T-helper 2 cell (primary cell): ENCODE data around the gene TMEM260.

Experiments used
- DNase-seq, 5 experiments: peaks; one replicate each; pipeline versions ENCODE4 v3.0.0 to v3.0.0-alpha.2; 2012 to 2022
- total RNA-seq, 2 donors: gene quantifications; one replicate each; lab custom pipeline; 2026; lab: John Stamatoyannopoulos, UW

The TMEM260 gene
- total RNA-seq, result 6.9 to 25.0 reads per million in 2 donors

DNA sequence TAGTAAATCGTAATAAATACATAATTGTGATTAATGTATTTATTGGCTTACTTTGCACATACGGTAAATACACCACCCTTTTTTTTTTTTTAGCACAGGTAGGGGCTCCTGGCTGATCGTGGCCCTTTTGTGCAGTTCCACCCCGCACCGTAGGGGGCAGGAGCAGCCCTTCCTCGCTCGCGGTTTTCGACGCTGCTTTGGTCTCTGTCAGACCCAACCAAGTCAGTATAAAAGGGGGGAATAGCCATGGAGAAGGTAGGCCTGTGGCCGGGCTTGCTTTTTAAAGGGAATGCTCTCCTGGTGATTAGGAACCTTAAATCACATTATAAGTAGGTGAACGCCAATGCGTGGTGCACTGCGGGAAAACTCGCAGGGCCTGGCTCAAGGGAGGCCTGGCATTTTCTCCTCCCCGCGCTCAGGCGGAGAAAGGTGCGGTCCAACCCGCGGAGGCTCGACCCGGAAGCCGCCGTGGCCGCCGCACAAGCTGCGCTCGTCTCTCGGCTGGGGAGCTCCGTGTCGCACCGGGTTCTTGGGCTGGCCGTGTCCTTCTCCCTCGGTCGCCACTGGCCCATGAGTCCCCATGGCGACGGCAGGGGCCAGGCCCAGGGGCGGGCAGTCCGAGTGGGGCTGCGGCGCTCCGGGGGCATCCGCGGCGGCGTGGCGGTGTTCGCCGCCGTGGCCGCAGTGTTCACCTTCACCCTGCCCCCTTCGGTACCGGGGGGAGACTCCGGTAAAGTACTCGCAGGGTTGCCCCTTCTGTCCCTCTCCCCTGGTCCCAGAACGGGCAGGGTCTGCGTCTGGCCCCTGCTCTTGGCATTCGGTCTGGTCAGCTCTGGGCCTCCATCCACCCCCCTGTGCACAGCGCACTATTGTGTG lies at the start of gene TMEM260:
TSS of gene TMEM260 (plus strand) at position 454 of the 876 bp plus-strand sequence. CDS start at position 571, 117 bp downstream.
- peak; percentile 79 to 92 (median 85) for DNase-seq

DNA sequence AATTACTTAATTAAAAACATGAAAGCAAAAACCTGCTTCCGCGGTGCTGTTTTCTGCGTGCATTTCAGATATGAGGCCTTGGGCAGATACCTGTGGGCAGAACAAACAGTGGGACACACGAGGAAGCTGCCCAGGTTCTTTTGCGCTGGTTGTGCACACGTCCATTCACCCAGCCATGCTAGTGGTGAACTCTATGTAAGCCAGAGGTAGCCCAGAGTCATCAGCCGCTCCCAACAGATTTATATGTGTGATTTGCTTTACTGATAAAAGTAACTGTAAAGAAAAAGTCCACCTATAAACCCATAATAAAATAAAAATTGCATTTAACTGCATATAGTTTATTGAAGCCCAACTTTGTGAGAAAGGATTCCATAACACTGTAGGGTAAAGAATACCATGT lies 47.1 kb upstream of the TMEM260 start:
- no peak for DNase-seq

DNA sequence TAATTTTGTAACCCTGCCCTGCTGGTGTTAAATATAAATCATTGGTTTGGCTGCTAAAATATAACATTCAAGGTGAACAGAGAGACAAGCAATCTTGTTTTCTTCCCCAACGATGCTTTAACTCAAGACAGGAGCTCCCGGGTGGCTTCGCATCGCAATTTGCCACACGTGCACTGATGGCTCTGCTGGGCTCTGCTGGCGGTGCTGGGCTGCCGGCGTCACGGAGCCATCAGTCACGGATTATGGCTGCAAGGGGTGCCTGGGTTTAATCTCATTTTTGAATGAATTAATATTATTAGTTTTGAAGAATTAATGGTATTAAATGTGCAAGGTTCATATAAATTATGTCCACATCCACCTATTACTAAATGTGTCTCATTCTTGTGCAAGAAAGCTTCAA lies 44.9 kb upstream of the TMEM260 start:
- no peak for DNase-seq

DNA sequence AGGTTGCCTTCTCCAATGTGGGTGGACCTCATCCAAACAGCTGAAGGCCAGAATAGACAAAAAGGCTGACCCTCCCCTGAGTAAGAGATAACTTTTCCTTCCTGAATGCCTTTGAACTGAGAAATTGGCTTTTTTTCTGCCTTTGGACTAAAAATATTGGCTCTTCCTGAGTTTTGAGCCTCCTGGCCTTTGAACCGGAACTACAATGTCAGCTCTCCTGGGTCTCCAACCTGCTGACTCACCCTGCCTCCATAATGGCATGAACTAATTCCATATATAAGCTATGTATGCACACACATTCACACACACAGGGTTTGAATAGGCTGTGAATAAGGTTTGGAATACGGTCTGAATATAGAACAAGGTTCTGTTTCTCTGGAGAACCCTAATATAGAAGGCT lies 39.7 kb upstream of the TMEM260 start:
- no peak for DNase-seq

DNA sequence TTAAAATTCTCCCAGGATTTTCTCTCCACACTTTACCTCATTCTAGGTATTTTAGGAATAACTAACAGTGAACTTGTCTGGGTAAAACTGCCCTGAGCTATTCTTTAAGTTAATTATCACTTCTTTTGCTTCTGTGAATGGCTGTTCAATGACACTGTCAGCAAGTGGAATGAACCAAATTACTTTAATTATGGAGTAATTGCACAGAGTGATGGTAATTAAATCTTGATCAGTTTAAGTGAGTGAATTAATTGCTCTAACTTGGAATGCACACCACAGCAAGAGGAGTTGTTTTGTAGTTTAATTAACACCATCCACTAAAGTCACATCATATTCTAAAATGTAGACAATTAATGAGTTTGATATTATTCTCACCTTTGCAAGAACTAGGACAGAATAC lies 36.2 kb upstream of the TMEM260 start:
- no peak for DNase-seq

DNA sequence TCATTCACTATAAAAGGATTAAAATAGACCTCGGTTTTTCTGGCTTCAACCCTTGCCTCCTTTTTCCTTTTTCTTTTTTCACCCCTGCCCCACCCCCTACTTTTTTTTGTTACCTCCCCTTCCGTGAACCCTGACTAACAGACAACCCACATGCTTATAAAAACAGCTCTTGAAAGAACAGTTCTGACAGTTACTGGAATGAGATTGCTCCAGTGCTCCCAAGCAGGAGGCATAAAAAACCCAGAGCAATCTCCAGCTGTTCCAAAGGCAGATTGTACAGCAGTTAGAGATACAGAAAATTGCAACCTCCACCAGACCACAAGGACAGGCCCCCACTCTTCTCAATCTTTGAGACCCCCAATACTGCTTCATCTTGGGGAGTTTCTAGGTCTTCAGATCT lies 29.9 kb upstream of the TMEM260 start:
- no peak for DNase-seq

DNA sequence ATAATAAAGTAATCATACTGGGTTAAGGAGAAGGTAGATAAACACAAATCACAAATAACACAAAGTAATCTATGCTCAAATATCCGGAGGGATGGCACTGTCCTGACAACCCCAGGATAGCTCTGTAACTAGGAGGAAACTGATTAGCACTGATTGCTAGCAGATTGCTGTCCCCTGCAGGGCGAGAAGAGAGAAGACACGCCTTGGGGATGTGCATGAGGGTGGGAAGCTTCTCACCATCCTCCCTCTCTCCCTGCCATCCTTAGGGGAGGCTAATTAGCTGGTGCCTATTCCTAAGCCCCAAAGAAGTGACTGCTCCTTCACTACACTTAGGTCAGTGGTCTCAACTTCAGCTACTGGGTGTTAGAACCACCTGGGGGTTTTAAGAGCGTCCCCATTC lies 27.0 kb upstream of the TMEM260 start:
- DNase-seq, result no peak

- no peak for DNase-seq
These were observed 25.3 kb upstream of the TMEM260 start for GRCh38 chr14:56554301-56554700.

GRCh38 chr14:56555921-56556570 lies 23.6 kb upstream of the TMEM260 start:
- peak in 1 of 5 experiments; percentile 24 for DNase-seq

- DNase-seq, result no peak
These were observed 20.4 kb upstream of the TMEM260 start for GRCh38 chr14:56559182-56559581.

GRCh38 chr14:56561606-56562005 lies 18.0 kb upstream of the TMEM260 start:
- DNase-seq, result no peak

GRCh38 chr14:56562883-56563282 lies 16.7 kb upstream of the TMEM260 start:
- DNase-seq, result no peak

- DNase-seq, result no peak
These were observed 10.4 kb upstream of the TMEM260 start for GRCh38 chr14:56569174-56569573.

DNA sequence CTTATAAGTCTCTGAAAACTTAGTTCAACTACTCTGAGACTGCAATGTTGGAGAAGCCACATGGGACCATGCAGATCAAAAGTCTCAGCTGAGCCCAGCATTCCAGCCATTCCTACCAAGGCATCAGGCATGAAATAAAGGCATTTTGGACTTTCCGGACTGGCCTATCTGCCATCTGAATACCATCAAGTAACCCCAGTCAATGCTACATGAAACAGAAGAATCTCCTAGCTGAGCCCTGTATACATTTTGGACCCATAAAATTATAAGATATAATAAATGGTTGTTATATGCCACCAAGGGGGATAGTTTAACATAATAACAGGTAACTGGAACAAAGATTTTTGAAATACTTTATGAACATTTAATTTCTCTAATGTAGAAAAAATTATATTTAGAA lies 9.3 kb upstream of the TMEM260 start:
- DNase-seq, result no peak

DNA sequence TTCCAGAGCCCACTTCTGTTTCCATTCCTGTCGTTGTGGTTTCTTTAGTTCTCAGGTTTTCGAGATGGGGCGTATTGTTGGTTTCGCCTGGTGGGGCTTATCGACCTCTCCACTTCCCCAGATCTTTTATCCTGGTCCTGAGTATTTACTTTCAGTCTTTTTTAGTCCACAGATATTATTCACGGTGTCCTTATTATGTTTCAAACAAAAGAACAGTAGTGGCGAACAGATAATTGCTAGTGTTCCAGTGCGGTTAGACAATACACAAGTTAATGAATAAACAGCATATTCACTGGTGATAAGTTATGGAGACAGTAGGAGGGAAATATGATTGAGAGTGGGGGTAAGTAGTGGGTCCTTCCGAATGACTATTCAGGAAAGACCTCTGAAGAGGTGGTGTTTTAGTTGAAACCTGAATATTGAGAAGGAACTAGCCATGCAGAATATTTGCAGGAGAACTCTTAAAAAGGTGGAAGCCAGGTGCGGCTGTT lies 668 bp downstream of the TMEM260 start:
- DNase-seq, result peak in 1 of 5 experiments; percentile 50

DNA sequence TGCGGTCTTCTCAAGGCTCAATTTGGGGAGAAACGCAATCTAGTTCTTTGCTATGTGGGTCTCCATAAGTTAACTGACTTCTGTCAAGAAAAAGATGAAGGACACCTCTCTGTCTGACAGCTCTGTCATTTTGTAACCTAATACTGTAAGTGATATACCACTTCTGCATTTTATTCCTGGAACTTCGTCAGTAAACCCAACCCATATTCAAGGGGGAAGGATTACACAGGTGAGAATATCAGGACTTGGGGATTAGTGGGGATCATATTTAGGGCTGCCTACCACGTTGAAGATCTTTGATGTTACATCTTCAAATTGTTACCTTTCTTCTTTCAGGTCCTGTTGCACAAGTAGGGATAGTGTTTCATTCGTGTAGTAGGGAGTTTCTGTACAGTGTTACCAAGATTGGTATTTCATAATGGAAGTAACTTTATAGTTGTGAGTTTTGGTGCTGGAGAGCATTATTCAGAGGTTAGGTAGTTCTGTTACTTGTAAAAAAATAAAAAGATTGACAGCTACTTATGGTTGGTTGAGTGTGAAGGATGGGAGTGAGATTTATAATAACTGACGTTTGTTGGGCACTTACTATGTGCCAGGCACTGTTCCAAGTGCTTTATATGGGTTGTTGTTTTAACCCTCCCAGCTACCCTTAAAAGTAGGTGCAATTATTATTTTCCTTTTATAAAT lies 1.6 kb downstream of the TMEM260 start:
- no peak for DNase-seq

- no peak for DNase-seq
These were observed 6.0 kb downstream of the TMEM260 start for GRCh38 chr14:56585461-56586084.

- no peak for DNase-seq
These were observed 8.1 kb downstream of the TMEM260 start for GRCh38 chr14:56587701-56588100.

DNA sequence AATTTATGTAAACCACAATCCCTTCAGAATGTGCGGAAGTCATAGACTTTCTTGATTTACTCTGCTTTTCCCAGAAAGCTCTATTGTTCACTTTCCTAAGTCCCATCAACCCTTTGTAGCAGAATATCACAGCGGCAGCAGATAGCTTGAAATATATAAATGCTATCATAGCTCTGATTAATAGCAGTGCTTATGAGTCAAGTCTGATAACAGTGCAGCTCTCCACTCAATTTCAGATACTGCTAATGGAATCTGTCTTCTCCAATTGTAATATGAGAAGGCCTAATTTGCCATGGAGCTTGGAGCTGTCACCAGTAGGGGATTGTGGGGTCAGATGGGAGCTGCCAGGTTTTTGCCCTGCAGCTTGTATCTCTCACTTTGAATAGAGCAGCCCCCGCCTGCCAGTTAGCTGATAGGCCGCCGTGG lies 10.9 kb downstream of the TMEM260 start:
- no peak for DNase-seq

DNA sequence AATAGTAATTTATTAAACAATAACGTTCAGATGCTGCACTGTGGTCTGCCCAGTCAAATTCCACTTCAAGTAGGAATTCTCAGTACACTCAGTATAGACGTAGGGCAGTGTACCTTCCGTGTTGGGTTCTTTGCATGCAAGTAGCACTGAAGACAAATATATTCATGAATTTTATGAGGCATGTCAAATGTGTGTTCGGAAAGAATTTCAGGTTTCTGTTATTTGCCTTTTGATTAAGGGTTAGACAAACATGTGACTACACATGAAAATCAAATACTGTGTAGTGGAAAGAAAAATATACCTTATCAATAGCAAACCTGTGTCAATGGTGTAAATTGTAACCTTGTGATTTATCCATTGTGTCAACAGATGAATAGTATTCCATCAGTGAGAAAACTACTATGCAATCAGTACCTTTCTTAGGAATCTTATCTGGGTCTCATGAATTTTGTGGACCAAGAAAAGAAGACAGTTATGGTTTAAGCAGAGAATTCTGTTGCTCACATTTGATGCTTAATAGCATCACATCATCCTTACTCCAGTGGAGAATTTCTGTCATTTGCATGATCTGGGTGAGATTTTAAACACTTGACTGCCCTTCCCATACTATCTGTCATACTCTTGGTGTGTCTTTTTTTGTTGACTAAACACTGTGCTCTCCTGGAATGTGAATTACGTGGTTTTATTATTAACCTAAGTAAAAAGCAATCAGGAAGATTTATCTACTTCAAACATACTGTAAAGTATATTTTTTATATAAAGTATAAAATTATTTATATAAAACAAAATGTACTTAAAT lies 13.3 kb downstream of the TMEM260 start:
- DNase-seq, result no peak

DNA sequence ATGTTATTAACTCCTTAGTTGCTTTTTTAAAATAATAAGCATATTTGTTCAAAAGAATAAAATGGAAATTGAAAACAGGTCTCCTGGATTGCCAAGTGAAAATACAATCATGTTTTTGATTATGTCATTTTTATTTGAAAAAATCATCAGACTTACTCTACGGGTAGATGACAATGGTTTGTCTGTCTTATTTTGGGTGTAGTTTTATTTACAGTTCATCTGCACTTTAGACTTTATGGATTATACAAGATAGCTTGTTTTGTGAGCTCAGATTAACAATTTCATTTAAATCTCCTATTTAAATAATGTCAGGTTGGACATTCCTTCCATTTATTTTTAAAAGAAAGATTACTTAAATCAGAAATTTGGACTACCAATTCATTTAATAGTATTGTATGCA lies 14.8 kb downstream of the TMEM260 start:
- DNase-seq, result no peak

GRCh38 chr14:56598519-56598918 lies 18.9 kb downstream of the TMEM260 start:
- DNase-seq, result peak in 1 of 5 experiments; percentile 28
